ENCODE measurements around the gene CFAP54.
"Not testable (repeated sequence)": the region's sequence is repeated elsewhere in the genome, so short reads cannot be mapped to it uniquely, and the experiment has no call there.

CFAP54 gene

GRCh38 chr12:96677363-96677762 is 188.0 kb downstream of the CFAP54 start:
- Mint-ChIP-seq H3K27me3 (ENCODE audit: low read depth) (no peaks in the 10 kb centered on the region), H3K36me3 (ENCODE audit: low read depth) (no peaks in the 10 kb centered on the region), H3K27ac (no peak overlapping the region), H3K4me3 (no peak overlapping the region), H3K4me1 (ENCODE audit: low read depth) (no peaks in the 10 kb centered on the region), H3K9me3 (no peaks in the 10 kb centered on the region)

GRCh38 chr12:96687719-96688118 is 198.3 kb downstream of the CFAP54 start:
- Mint-ChIP-seq H3K4me1 (ENCODE audit: low read depth) (no peaks in the 10 kb centered on the region), H3K27ac (no peak overlapping the region), H3K9me3 (no peaks in the 10 kb centered on the region), H3K27me3 (ENCODE audit: low read depth) (peaks cover 19% of the 10 kb centered on the region), H3K4me3 (no peak overlapping the region), H3K36me3 (ENCODE audit: low read depth) (no peaks in the 10 kb centered on the region)

- H3K36me3 Mint-ChIP-seq (ENCODE audit: low read depth) = no peaks in the 10 kb centered on the region
- H3K9me3 Mint-ChIP-seq = no peaks in the 10 kb centered on the region
- no peaks in the 10 kb centered on the region for H3K4me1 Mint-ChIP-seq (ENCODE audit: low read depth)
- no peak overlapping the region for H3K4me3 Mint-ChIP-seq
- peaks cover 25% of the 10 kb centered on the region for H3K27me3 Mint-ChIP-seq (ENCODE audit: low read depth)
- H3K27ac Mint-ChIP-seq = no peak overlapping the region
Observed at GRCh38 chr12:96698521-96698920, 209.1 kb downstream of the CFAP54 start.

GRCh38 chr12:96698965-96699364 is 209.6 kb downstream of the CFAP54 start:
- H3K4me3 Mint-ChIP-seq = no peak overlapping the region
- H3K27me3 Mint-ChIP-seq (ENCODE audit: low read depth) = peaks cover 25% of the 10 kb centered on the region
- no peaks in the 10 kb centered on the region for H3K36me3 Mint-ChIP-seq (ENCODE audit: low read depth)
- H3K9me3 Mint-ChIP-seq = no peaks in the 10 kb centered on the region
- no peaks in the 10 kb centered on the region for H3K4me1 Mint-ChIP-seq (ENCODE audit: low read depth)
- H3K27ac Mint-ChIP-seq = no peak overlapping the region

GRCh38 chr12:96701856-96702255 is 212.5 kb downstream of the CFAP54 start:
- peaks cover 16% of the 10 kb centered on the region for H3K27me3 Mint-ChIP-seq (ENCODE audit: low read depth)
- H3K27ac Mint-ChIP-seq = no peak overlapping the region
- H3K4me3 Mint-ChIP-seq = no peak overlapping the region
- no peaks in the 10 kb centered on the region for H3K4me1 Mint-ChIP-seq (ENCODE audit: low read depth)
- no peaks in the 10 kb centered on the region for H3K36me3 Mint-ChIP-seq (ENCODE audit: low read depth)
- no peaks in the 10 kb centered on the region for H3K9me3 Mint-ChIP-seq

- no peak overlapping the region for H3K4me3 Mint-ChIP-seq
- H3K27ac Mint-ChIP-seq = no peak overlapping the region
- H3K9me3 Mint-ChIP-seq = no peaks in the 10 kb centered on the region
- H3K27me3 Mint-ChIP-seq (ENCODE audit: low read depth) = peaks cover 11% of the 10 kb centered on the region
- H3K36me3 Mint-ChIP-seq (ENCODE audit: low read depth) = no peaks in the 10 kb centered on the region
- no peaks in the 10 kb centered on the region for H3K4me1 Mint-ChIP-seq (ENCODE audit: low read depth)
Observed at GRCh38 chr12:96710127-96710745, 220.9 kb downstream of the CFAP54 start.

GRCh38 chr12:96711364-96711763 is 222.0 kb downstream of the CFAP54 start:
- no peak overlapping the region for H3K27ac Mint-ChIP-seq
- no peaks in the 10 kb centered on the region for H3K9me3 Mint-ChIP-seq
- H3K4me3 Mint-ChIP-seq = no peak overlapping the region
- H3K36me3 Mint-ChIP-seq (ENCODE audit: low read depth) = no peaks in the 10 kb centered on the region
- H3K27me3 Mint-ChIP-seq (ENCODE audit: low read depth) = peaks cover 11% of the 10 kb centered on the region
- peaks cover 1% of the 10 kb centered on the region for H3K4me1 Mint-ChIP-seq (ENCODE audit: low read depth)

GRCh38 chr12:96714199-96714598 is 224.8 kb downstream of the CFAP54 start:
- Mint-ChIP-seq H3K4me3 (no peak overlapping the region), H3K27ac (no peak overlapping the region), H3K27me3 (ENCODE audit: low read depth) (peaks cover 11% of the 10 kb centered on the region), H3K9me3 (no peaks in the 10 kb centered on the region), H3K36me3 (ENCODE audit: low read depth) (no peaks in the 10 kb centered on the region), H3K4me1 (ENCODE audit: low read depth) (peaks cover 1% of the 10 kb centered on the region)

- H3K27me3 Mint-ChIP-seq (ENCODE audit: low read depth) = no peaks in the 10 kb centered on the region
- H3K36me3 Mint-ChIP-seq (ENCODE audit: low read depth) = no peaks in the 10 kb centered on the region
- H3K4me1 Mint-ChIP-seq (ENCODE audit: low read depth) = peaks cover 6% of the 10 kb centered on the region
- H3K9me3 Mint-ChIP-seq = no peaks in the 10 kb centered on the region
- H3K27ac Mint-ChIP-seq = peak overlapping the region; percentile 94
- peak overlapping the region; percentile 89 for H3K4me3 Mint-ChIP-seq
Observed at GRCh38 chr12:96719660-96720362, 230.4 kb downstream of the CFAP54 start.

- H3K36me3 Mint-ChIP-seq (ENCODE audit: low read depth) = no peaks in the 10 kb centered on the region
- peak overlapping the region; percentile 94 for H3K27ac Mint-ChIP-seq
- H3K9me3 Mint-ChIP-seq = no peaks in the 10 kb centered on the region
- peak overlapping the region; percentile 89 for H3K4me3 Mint-ChIP-seq
- no peaks in the 10 kb centered on the region for H3K27me3 Mint-ChIP-seq (ENCODE audit: low read depth)
- H3K4me1 Mint-ChIP-seq (ENCODE audit: low read depth) = peaks cover 6% of the 10 kb centered on the region
Observed at GRCh38 chr12:96720363-96720705, 231.0 kb downstream of the CFAP54 start.

GRCh38 chr12:96729466-96729865 is 240.1 kb downstream of the CFAP54 start:
- H3K9me3 Mint-ChIP-seq; H3K4me1 Mint-ChIP-seq (ENCODE audit: low read depth); H3K27ac Mint-ChIP-seq; H3K27me3 Mint-ChIP-seq (ENCODE audit: low read depth); H3K36me3 Mint-ChIP-seq (ENCODE audit: low read depth); H3K4me3 Mint-ChIP-seq: not testable (repeated sequence)

GRCh38 chr12:96729886-96730285 is 240.5 kb downstream of the CFAP54 start:
- no peak overlapping the region for H3K27ac Mint-ChIP-seq
- no peaks in the 10 kb centered on the region for H3K4me1 Mint-ChIP-seq (ENCODE audit: low read depth)
- H3K9me3 Mint-ChIP-seq = no peaks in the 10 kb centered on the region
- H3K36me3 Mint-ChIP-seq (ENCODE audit: low read depth) = no peaks in the 10 kb centered on the region
- peaks cover 4% of the 10 kb centered on the region for H3K27me3 Mint-ChIP-seq (ENCODE audit: low read depth)
- no peak overlapping the region for H3K4me3 Mint-ChIP-seq

GRCh38 chr12:96743606-96744005 is 254.2 kb downstream of the CFAP54 start:
- Mint-ChIP-seq H3K4me1 (ENCODE audit: low read depth) (no peaks in the 10 kb centered on the region), H3K27ac (no peak overlapping the region), H3K36me3 (ENCODE audit: low read depth) (no peaks in the 10 kb centered on the region), H3K27me3 (ENCODE audit: low read depth) (peaks cover 13% of the 10 kb centered on the region), H3K4me3 (no peak overlapping the region), H3K9me3 (no peaks in the 10 kb centered on the region)

- Mint-ChIP-seq H3K4me1 (ENCODE audit: low read depth) (no peaks in the 10 kb centered on the region), H3K4me3 (no peak overlapping the region), H3K27ac (no peak overlapping the region), H3K9me3 (no peaks in the 10 kb centered on the region), H3K27me3 (ENCODE audit: low read depth) (peaks cover 19% of the 10 kb centered on the region), H3K36me3 (ENCODE audit: low read depth) (no peaks in the 10 kb centered on the region)
Observed at GRCh38 chr12:96749999-96750398, 260.6 kb downstream of the CFAP54 start.

- Mint-ChIP-seq H3K27ac (no peak overlapping the region), H3K4me3 (no peak overlapping the region), H3K9me3 (no peaks in the 10 kb centered on the region), H3K36me3 (ENCODE audit: low read depth) (no peaks in the 10 kb centered on the region), H3K27me3 (ENCODE audit: low read depth) (peaks cover 18% of the 10 kb centered on the region), H3K4me1 (ENCODE audit: low read depth) (no peaks in the 10 kb centered on the region)
Observed at GRCh38 chr12:96751626-96752025, 262.2 kb downstream of the CFAP54 start.

Measured in T-helper 1 cell treated with Interleukin-12 subunit alpha and Interleukin-12 subunit beta and Interleukin-4 antibody, amounts not matched to agents 30 μg/mL and 1 μg/mL, for 36 hours (primary cell).